GM19328 (cell line): ENCODE data around the gene TTC28.

Experiments
- ATAC-seq: cut with Tn5 transposase; IDR thresholded peaks from one replicate; pipeline ENCODE4 v1.9.1; 2021; ENCODE audit warnings: mild to moderate bottlenecking, moderate library complexity; ENCODE audit not compliant: unreplicated experiment

TTC28 gene

GRCh38 chr22:28442711-28443525, 236.7 kb downstream of the TTC28 start:
- ATAC-seq, result no peak

GRCh38 chr22:28442264-28442710, 237.4 kb downstream of the TTC28 start:
- no peak for ATAC-seq

GRCh38 chr22:28441720-28442263, 237.8 kb downstream of the TTC28 start:
- no peak for ATAC-seq

- no peak for ATAC-seq
These were observed 238.8 kb downstream of the TTC28 start for GRCh38 chr22:28440592-28441390.

GRCh38 chr22:28438183-28438768, 241.4 kb downstream of the TTC28 start:
- ATAC-seq, result no peak

- no peak for ATAC-seq
These were observed 243.7 kb downstream of the TTC28 start for GRCh38 chr22:28435982-28436381.

GRCh38 chr22:28435140-28435768, 244.4 kb downstream of the TTC28 start:
- no peak for ATAC-seq

- ATAC-seq, result no peak
These were observed 249.1 kb downstream of the TTC28 start for GRCh38 chr22:28430466-28431025.

- ATAC-seq, result no peak
These were observed 249.9 kb downstream of the TTC28 start for GRCh38 chr22:28429711-28430110.

GRCh38 chr22:28428271-28428670, 251.4 kb downstream of the TTC28 start:
- ATAC-seq, result no peak

- no peak for ATAC-seq
These were observed 253.1 kb downstream of the TTC28 start for GRCh38 chr22:28426346-28427132.

GRCh38 chr22:28425211-28425610, 254.4 kb downstream of the TTC28 start:
- ATAC-seq, result no peak

GRCh38 chr22:28424427-28425080, 255.1 kb downstream of the TTC28 start:
- ATAC-seq, result no peak

GRCh38 chr22:28419919-28420318, 259.7 kb downstream of the TTC28 start:
- ATAC-seq, result no peak

- no peak for ATAC-seq
These were observed 261.6 kb downstream of the TTC28 start for GRCh38 chr22:28418008-28418407.

- ATAC-seq, result no peak
These were observed 262.2 kb downstream of the TTC28 start for GRCh38 chr22:28417431-28417830.

GRCh38 chr22:28414913-28415312, 264.7 kb downstream of the TTC28 start:
- ATAC-seq, result no peak

GRCh38 chr22:28413612-28414399, 265.8 kb downstream of the TTC28 start:
- no peak for ATAC-seq
